ENCODE measurements around the gene TLCD3B.

Gene TLCD3B

GRCh38 chr16:29996766-29997250, 34.3 kb downstream of the TLCD3B start:
- Histone ChIP-seq H3K36me3 (ENCODE audit: control insufficient read depth, low read depth, low read length) (peaks cover 12% of the 10 kb centered on the region), H3K9ac (ENCODE audit: low read length) (peak overlapping the region; percentile 86), H3K9me3 (ENCODE audit: control insufficient read depth, low read depth, low read length) (no peaks in the 10 kb centered on the region), H3K27me3 (ENCODE audit: control insufficient read depth, insufficient read depth, low read length) (no peaks in the 10 kb centered on the region), H3K27ac (ENCODE audit: low read length) (no peak overlapping the region), H3K4me3 (ENCODE audit: low read length) (peak overlapping the region; percentile 80), H3K4me1 (ENCODE audit: control insufficient read depth, low read depth, low read length) (peaks cover 4% of the 10 kb centered on the region)

- H3K36me3 ChIP-seq (ENCODE audit: control insufficient read depth, low read depth, low read length) = peaks cover 12% of the 10 kb centered on the region
- H3K4me1 ChIP-seq (ENCODE audit: control insufficient read depth, low read depth, low read length) = peaks cover 4% of the 10 kb centered on the region
- H3K27ac ChIP-seq (ENCODE audit: low read length) = peak within 1 kb of the TSS; percentile 85
- H3K9me3 ChIP-seq (ENCODE audit: control insufficient read depth, low read depth, low read length) = no peaks in the 10 kb centered on the region
- peak within 1 kb of the TSS; percentile 86 for H3K9ac ChIP-seq (ENCODE audit: low read length)
- no peaks in the 10 kb centered on the region for H3K27me3 ChIP-seq (ENCODE audit: control insufficient read depth, insufficient read depth, low read length)
- H3K4me3 ChIP-seq (ENCODE audit: low read length) = peak within 1 kb of the TSS; percentile 80
Observed at GRCh38 chr16:29995911-29996765, 34.9 kb downstream of the TLCD3B start, which contains the start of gene INO80E. Gene INO80E (plus strand): TSS chr16:29996241. CDS start chr16:29996311, 70 bp downstream.

- Histone ChIP-seq H3K36me3 (ENCODE audit: control insufficient read depth, low read depth, low read length) (peaks cover 14% of the 10 kb centered on the region), H3K27me3 (ENCODE audit: control insufficient read depth, insufficient read depth, low read length) (no peaks in the 10 kb centered on the region), H3K9ac (ENCODE audit: low read length) (peak within 1 kb of the TSS; percentile 86), H3K4me1 (ENCODE audit: control insufficient read depth, low read depth, low read length) (peaks cover 3% of the 10 kb centered on the region), H3K4me3 (ENCODE audit: low read length) (peak within 1 kb of the TSS; percentile 80), H3K27ac (ENCODE audit: low read length) (peak within 1 kb of the TSS; percentile 85), H3K9me3 (ENCODE audit: control insufficient read depth, low read depth, low read length) (no peaks in the 10 kb centered on the region)
Observed at GRCh38 chr16:29995324-29995910, 35.7 kb downstream of the TLCD3B start, which contains the start of gene HIRIP3. Gene HIRIP3 (minus strand): TSS chr16:29995617. CDS start chr16:29995605, 12 bp downstream.

- no peaks in the 10 kb centered on the region for H3K9me3 ChIP-seq (ENCODE audit: control insufficient read depth, low read depth, low read length)
- peak overlapping the region; percentile 85 for H3K27ac ChIP-seq (ENCODE audit: low read length)
- no peaks in the 10 kb centered on the region for H3K4me1 ChIP-seq (ENCODE audit: control insufficient read depth, low read depth, low read length)
- H3K9ac ChIP-seq (ENCODE audit: low read length) = peak overlapping the region; percentile 86
- peak overlapping the region; percentile 80 for H3K4me3 ChIP-seq (ENCODE audit: low read length)
- peaks cover 20% of the 10 kb centered on the region for H3K36me3 ChIP-seq (ENCODE audit: control insufficient read depth, low read depth, low read length)
- H3K27me3 ChIP-seq (ENCODE audit: control insufficient read depth, insufficient read depth, low read length) = no peaks in the 10 kb centered on the region
Observed at GRCh38 chr16:29994600-29995323, 36.3 kb downstream of the TLCD3B start.

GRCh38 chr16:29993903-29994599, 37.0 kb downstream of the TLCD3B start:
- H3K4me1 ChIP-seq (ENCODE audit: control insufficient read depth, low read depth, low read length) = no peaks in the 10 kb centered on the region
- no peak overlapping the region for H3K27ac ChIP-seq (ENCODE audit: low read length)
- H3K9me3 ChIP-seq (ENCODE audit: control insufficient read depth, low read depth, low read length) = no peaks in the 10 kb centered on the region
- H3K27me3 ChIP-seq (ENCODE audit: control insufficient read depth, insufficient read depth, low read length) = no peaks in the 10 kb centered on the region
- no peak overlapping the region for H3K4me3 ChIP-seq (ENCODE audit: low read length)
- peaks cover 20% of the 10 kb centered on the region for H3K36me3 ChIP-seq (ENCODE audit: control insufficient read depth, low read depth, low read length)
- peak overlapping the region; percentile 86 for H3K9ac ChIP-seq (ENCODE audit: low read length)

- H3K27me3 ChIP-seq (ENCODE audit: control insufficient read depth, insufficient read depth, low read length) = no peaks in the 10 kb centered on the region
- no peak overlapping the region for H3K9ac ChIP-seq (ENCODE audit: low read length)
- no peaks in the 10 kb centered on the region for H3K4me1 ChIP-seq (ENCODE audit: control insufficient read depth, low read depth, low read length)
- H3K4me3 ChIP-seq (ENCODE audit: low read length) = no peak overlapping the region
- H3K9me3 ChIP-seq (ENCODE audit: control insufficient read depth, low read depth, low read length) = no peaks in the 10 kb centered on the region
- H3K27ac ChIP-seq (ENCODE audit: low read length) = no peak overlapping the region
- peaks cover 17% of the 10 kb centered on the region for H3K36me3 ChIP-seq (ENCODE audit: control insufficient read depth, low read depth, low read length)
Observed at GRCh38 chr16:29993191-29993902, 37.7 kb downstream of the TLCD3B start.

GRCh38 chr16:29992344-29992967, 38.6 kb downstream of the TLCD3B start:
- no peak overlapping the region for H3K27ac ChIP-seq (ENCODE audit: low read length)
- no peaks in the 10 kb centered on the region for H3K9me3 ChIP-seq (ENCODE audit: control insufficient read depth, low read depth, low read length)
- H3K27me3 ChIP-seq (ENCODE audit: control insufficient read depth, insufficient read depth, low read length) = no peaks in the 10 kb centered on the region
- no peak overlapping the region for H3K9ac ChIP-seq (ENCODE audit: low read length)
- H3K4me3 ChIP-seq (ENCODE audit: low read length) = no peak overlapping the region
- no peaks in the 10 kb centered on the region for H3K4me1 ChIP-seq (ENCODE audit: control insufficient read depth, low read depth, low read length)
- H3K36me3 ChIP-seq (ENCODE audit: control insufficient read depth, low read depth, low read length) = peaks cover 16% of the 10 kb centered on the region

- H3K9me3 ChIP-seq (ENCODE audit: control insufficient read depth, low read depth, low read length) = no peaks in the 10 kb centered on the region
- H3K36me3 ChIP-seq (ENCODE audit: control insufficient read depth, low read depth, low read length) = peaks cover 23% of the 10 kb centered on the region
- H3K4me1 ChIP-seq (ENCODE audit: control insufficient read depth, low read depth, low read length) = no peaks in the 10 kb centered on the region
- no peaks in the 10 kb centered on the region for H3K27me3 ChIP-seq (ENCODE audit: control insufficient read depth, insufficient read depth, low read length)
- no peak overlapping the region for H3K9ac ChIP-seq (ENCODE audit: low read length)
- no peak overlapping the region for H3K4me3 ChIP-seq (ENCODE audit: low read length)
- no peak overlapping the region for H3K27ac ChIP-seq (ENCODE audit: low read length)
Observed at GRCh38 chr16:29991571-29991904, 39.5 kb downstream of the TLCD3B start.

GRCh38 chr16:29990883-29991570, 40.0 kb downstream of the TLCD3B start:
- no peaks in the 10 kb centered on the region for H3K9me3 ChIP-seq (ENCODE audit: control insufficient read depth, low read depth, low read length)
- H3K9ac ChIP-seq (ENCODE audit: low read length) = no peak overlapping the region
- no peak overlapping the region for H3K4me3 ChIP-seq (ENCODE audit: low read length)
- no peak overlapping the region for H3K27ac ChIP-seq (ENCODE audit: low read length)
- H3K36me3 ChIP-seq (ENCODE audit: control insufficient read depth, low read depth, low read length) = peaks cover 28% of the 10 kb centered on the region
- no peaks in the 10 kb centered on the region for H3K27me3 ChIP-seq (ENCODE audit: control insufficient read depth, insufficient read depth, low read length)
- no peaks in the 10 kb centered on the region for H3K4me1 ChIP-seq (ENCODE audit: control insufficient read depth, low read depth, low read length)

- peaks cover 38% of the 10 kb centered on the region for H3K36me3 ChIP-seq (ENCODE audit: control insufficient read depth, low read depth, low read length)
- H3K9ac ChIP-seq (ENCODE audit: low read length) = no peak overlapping the region
- no peak overlapping the region for H3K27ac ChIP-seq (ENCODE audit: low read length)
Observed at GRCh38 chr16:29990034-29990433, 41.0 kb downstream of the TLCD3B start.

More at GRCh38 chr16:29990034-29990433, 41.0 kb downstream of the TLCD3B start:
- H3K27me3 ChIP-seq (ENCODE audit: control insufficient read depth, insufficient read depth, low read length) = no peaks in the 10 kb centered on the region
- no peaks in the 10 kb centered on the region for H3K9me3 ChIP-seq (ENCODE audit: control insufficient read depth, low read depth, low read length)
- no peak overlapping the region for H3K4me3 ChIP-seq (ENCODE audit: low read length)
- H3K4me1 ChIP-seq (ENCODE audit: control insufficient read depth, low read depth, low read length) = no peaks in the 10 kb centered on the region
